Measurements from ENCODE around the gene BAIAP3. TPM values are rescaled to one million over a fixed set of nuclear protein-coding genes. Genes with fewer than 3 reads are reported as not detected.
"Not testable (repeated sequence)": the region's sequence is repeated elsewhere in the genome, so short reads cannot be mapped to it uniquely, and the experiment has no call there.

The BAIAP3 gene
- total RNA-seq, 2 experiments from 2014 or later: 0.12 to 0.46 TPM

DNA sequence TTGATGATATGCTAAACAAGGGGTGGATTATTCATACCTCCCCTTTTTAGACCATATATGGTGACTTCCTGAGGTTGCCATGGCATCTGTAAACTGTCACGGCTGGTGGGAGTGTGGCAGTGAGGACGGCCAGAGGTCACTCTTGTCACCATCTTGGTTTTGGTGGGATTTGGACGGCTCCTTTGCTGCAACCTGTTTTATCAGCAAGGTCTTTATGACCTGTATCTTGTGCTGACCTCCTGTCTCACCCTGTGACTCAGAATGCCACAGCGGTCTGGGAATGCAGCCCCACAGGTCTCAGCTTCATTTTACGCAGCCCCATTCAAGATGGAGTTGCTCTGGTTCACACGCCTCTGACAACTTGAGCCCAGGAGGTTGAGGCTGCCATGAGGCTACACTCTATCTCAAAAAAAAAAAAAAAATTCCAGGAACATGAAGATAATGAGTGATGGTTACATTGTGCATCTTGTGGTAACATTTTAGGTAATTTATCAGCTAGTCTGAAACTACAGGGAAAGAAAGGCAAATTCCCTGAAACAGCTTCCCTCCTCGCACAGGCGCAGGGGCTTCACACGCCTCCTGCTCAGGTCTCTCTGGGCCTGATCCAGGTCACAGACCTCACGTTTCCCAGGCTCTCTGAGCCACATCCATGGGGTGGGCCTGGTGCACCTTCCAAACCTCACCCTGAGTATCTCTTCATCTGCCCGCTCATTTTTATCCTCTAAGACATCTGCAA is 39.4 kb upstream of the BAIAP3 start:
- Mint-ChIP-seq H3K4me1 (peaks cover 3% of the 10 kb centered on the region), H3K4me3 (no peak overlapping the region), H3K27ac (no peak overlapping the region), H3K36me3 (no peaks in the 10 kb centered on the region), H3K9me3 (no peaks in the 10 kb centered on the region), H3K27me3 (peaks cover 58% of the 10 kb centered on the region)
- no peak for DNase-seq

DNA sequence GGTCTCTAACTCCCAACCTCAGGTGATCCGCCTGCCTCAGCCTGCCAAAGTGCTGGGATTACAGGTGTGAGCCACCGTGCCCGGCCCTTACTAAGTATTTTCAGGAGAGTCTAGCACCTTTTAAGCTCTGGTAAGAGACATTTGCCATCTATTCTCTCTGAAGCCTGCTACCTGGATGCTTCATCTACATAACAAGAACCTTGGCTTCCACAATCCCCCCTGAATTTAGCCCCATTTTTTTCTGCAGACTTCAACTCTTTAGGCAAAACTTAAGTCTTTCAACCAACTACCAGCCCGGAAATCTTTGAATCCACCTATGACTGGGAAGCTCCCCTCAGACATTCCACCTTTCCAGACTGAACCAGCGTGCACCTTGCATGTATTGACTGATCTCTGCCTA is 38.0 kb upstream of the BAIAP3 start:
- no peaks in the 10 kb centered on the region for H3K9me3 Mint-ChIP-seq
- H3K36me3 Mint-ChIP-seq: no peaks in the 10 kb centered on the region
- no peak overlapping the region for H3K4me3 Mint-ChIP-seq
- peaks cover 2% of the 10 kb centered on the region for H3K4me1 Mint-ChIP-seq
- peaks cover 50% of the 10 kb centered on the region for H3K27me3 Mint-ChIP-seq
- DNase-seq: no peak
- H3K27ac Mint-ChIP-seq: no peak overlapping the region

DNA sequence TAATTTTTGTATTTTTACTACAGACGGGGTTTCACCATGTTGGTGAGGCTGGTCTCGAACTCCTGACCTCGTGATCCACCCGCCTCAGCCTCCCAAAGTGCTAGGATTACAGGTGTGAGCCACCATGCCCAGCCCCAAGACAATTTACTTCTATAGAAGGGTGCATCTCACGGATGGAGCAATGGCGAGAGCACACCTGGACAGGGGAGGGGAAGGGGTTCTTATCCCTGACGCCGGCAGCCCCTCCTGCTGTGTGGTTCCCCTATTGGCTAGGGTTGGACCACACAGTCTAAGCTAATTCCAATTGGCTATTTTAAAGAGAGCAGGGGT is 36.8 kb upstream of the BAIAP3 start:
- H3K36me3 Mint-ChIP-seq, DNase-seq, H3K4me1 Mint-ChIP-seq, H3K9me3 Mint-ChIP-seq, H3K27ac Mint-ChIP-seq, H3K4me3 Mint-ChIP-seq: not testable (repeated sequence)
- H3K27me3 Mint-ChIP-seq: peaks cover 39% of the 10 kb centered on the region

DNA sequence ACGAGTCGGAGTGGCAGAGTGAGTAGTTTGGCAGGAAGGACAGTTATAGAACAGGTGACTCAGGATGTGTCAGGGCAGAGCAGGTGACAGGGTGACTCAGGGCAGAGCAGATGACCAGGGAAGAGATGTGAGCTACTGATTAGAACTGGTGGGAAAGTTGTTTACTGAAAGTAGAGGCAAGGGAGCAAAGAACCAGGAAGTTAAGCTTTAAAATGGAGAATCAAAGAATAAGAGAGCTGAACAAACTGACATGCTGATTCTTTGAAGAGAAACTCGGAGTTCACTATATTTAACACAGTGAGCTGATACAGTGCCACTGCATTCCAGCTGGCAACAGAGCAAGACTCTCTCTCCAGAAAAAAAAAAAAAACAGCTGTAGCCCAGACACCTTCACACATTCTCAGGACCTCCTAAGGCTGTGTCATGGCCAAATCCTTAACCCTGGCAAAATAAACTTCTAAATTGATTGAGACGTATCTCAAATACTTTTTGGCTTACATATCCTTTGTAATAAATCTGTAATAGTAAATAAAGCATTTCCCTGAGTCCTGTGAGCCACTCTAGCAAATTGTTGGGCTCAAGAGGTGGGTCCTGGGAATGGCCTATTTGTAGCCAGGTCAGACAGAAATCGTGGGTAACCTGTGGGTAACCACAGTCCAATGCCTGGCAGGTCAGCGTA is 36.3 kb upstream of the BAIAP3 start:
- H3K27me3 Mint-ChIP-seq: peaks cover 34% of the 10 kb centered on the region
- no peak overlapping the region for H3K4me3 Mint-ChIP-seq
- peaks cover 6% of the 10 kb centered on the region for H3K4me1 Mint-ChIP-seq
- no peak overlapping the region for H3K27ac Mint-ChIP-seq
- DNase-seq: no peak
- H3K9me3 Mint-ChIP-seq: no peaks in the 10 kb centered on the region
- H3K36me3 Mint-ChIP-seq: no peaks in the 10 kb centered on the region

DNA sequence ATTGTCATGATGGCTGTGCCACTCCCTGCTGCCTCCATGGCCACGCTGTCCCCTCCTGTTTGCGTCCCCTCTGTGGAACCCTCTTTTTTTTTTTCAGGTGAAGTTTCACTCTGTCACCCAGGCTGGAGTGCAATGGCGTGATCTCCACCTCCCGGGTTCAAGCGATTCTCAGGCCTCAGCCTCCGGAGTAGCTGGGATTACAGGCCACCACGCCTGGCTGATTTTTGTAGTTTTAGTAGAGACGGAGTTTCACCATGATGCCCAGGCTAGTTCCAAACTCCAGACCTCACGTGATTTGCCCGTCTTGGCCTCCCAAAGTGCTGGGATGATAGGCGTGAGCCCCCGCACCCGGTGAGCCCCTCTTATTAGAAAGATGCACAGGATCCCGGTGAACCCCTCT is 35.0 kb upstream of the BAIAP3 start:
- no peak for DNase-seq
- no peaks in the 10 kb centered on the region for H3K36me3 Mint-ChIP-seq
- H3K4me1 Mint-ChIP-seq: peaks cover 9% of the 10 kb centered on the region
- no peaks in the 10 kb centered on the region for H3K9me3 Mint-ChIP-seq
- H3K4me3 Mint-ChIP-seq: no peak overlapping the region
- H3K27ac Mint-ChIP-seq: no peak overlapping the region
- peaks cover 23% of the 10 kb centered on the region for H3K27me3 Mint-ChIP-seq

DNA sequence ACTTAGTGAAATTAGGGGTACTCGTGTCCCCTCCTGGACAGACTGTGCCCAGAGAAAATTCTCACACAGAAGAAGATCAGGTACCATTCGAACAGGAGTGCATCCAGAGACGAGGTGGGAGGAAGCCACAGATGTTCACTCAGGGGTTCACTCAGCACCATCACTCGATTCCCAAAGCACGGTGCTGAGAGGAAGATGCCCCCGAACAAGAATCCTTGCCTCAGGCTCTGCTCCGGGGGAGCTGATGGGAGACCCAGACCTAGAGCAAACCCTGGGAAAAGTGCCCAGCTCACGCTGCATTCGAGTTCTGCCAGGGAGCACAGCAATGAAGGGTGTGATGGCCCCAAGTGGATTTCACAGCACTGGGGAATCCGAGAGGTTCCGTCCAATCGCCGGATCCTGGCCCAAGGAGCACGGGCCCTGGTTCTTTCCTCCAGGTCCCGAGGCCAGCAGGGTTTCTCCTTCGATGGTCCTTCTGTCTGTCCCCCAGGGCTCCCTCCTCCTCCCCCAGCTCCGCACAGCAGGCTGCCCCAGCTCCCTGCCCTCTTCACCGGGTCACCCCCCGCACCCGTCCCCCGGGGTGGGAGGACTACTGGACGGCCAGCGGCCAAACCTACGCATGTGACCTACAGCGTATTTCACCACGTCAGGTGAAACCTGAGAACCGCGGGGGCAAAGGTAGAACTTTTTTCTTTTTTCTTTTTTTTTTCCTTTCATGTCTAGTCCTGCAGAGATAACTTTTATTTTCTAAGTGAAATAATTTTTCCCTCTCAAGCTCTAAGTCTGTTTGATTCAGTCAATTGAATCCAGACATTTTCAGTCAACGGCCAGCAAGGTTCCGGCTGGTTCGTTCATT is 34.2 kb upstream of the BAIAP3 start:
- Mint-ChIP-seq H3K36me3 (no peaks in the 10 kb centered on the region), H3K4me3 (no peak overlapping the region), H3K27me3 (peaks cover 17% of the 10 kb centered on the region), H3K9me3 (peaks cover under 1% of the 10 kb centered on the region), H3K4me1 (peaks cover 18% of the 10 kb centered on the region), H3K27ac (no peak overlapping the region)
- DNase-seq: no peak

DNA sequence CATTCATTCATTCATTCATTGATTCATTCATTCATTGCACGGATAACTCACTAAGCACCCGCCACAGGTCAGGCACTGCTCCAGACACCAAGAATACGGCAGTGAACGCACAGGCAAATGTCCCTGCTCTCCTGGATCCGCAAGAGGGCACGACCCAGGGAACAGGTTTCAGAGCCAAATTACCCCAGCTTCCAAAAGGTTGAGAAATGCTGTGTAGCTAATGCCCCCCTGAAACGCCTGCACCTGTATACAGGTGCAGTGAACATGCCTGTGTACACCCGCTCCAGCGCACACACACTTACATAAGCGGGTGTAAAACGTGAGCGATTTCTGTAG is 33.6 kb upstream of the BAIAP3 start:
- Mint-ChIP-seq H3K27me3 (peaks cover 13% of the 10 kb centered on the region), H3K36me3 (no peaks in the 10 kb centered on the region), H3K27ac (no peak overlapping the region), H3K4me3 (no peak overlapping the region), H3K4me1 (peaks cover 23% of the 10 kb centered on the region), H3K9me3 (peaks cover 3% of the 10 kb centered on the region)
- no peak for DNase-seq

DNA sequence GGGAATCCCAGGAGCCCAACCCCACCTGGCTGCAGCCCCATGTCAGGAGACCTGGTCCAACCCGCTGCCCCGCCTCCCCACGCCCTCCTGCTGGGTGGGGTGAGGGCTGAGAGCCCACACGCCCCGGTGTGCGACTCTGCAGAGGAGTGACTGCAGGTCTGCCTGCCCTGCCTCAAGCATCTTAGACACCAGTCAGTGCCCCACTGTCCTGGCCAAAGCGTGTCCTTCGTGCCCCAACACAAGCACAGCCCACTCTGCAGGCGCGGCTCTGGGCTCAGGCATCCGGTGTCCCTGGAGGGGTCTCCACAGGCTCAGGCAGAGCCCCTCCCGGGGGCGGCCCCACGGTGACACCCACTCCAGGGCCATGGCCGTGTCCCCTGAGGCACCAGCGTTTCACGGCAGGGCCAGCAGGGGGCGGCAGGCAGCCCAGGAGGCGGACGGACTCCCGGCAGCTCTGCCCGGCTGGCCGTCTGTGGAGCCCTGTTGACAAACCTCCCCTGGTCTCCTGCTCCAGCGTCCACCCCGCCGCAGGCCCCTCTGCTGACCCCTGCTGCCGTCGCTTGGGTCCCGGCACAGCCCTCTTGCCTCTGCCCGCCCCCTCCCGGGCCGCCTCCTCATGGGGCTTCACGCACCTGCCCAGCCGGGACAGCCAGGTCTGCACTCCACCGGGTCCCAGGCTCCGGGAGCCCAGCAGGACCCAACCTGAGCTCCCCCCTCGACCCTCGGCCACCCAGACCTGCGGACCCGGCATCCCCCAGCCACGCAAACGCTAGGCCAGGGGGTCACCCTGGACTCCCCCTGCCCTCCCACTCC is 32.6 kb upstream of the BAIAP3 start:
- DNase-seq: peak; percentile 83
- Mint-ChIP-seq H3K9me3 (peaks cover 3% of the 10 kb centered on the region), H3K36me3 (no peaks in the 10 kb centered on the region), H3K27me3 (peaks cover 13% of the 10 kb centered on the region), H3K4me3 (no peak overlapping the region), H3K27ac (no peak overlapping the region), H3K4me1 (peaks cover 25% of the 10 kb centered on the region)

DNA sequence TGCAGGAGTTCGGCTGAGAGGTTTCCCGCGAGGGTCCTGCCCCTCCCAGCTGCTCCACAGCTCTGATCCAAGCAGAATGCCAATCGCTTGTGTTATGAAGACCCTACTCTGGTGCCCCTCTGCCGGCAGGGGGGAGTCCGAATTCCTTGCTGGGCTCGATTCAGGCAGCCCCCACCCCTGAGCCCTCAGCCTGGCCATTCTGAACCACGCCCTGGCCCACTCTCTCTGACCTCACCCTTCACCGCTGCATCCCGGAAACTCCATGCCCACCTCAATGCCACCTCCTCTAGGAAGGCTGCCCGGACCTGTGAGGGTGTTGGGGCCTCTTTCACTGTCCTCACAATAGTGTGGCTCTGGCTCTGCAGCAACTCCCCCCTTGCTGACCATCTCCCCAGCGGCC is 31.9 kb upstream of the BAIAP3 start:
- Mint-ChIP-seq H3K4me3 (no peak overlapping the region), H3K27me3 (peaks cover 12% of the 10 kb centered on the region), H3K9me3 (peaks cover 3% of the 10 kb centered on the region), H3K4me1 (peaks cover 32% of the 10 kb centered on the region), H3K27ac (no peak overlapping the region), H3K36me3 (no peaks in the 10 kb centered on the region)
- no peak for DNase-seq

DNA sequence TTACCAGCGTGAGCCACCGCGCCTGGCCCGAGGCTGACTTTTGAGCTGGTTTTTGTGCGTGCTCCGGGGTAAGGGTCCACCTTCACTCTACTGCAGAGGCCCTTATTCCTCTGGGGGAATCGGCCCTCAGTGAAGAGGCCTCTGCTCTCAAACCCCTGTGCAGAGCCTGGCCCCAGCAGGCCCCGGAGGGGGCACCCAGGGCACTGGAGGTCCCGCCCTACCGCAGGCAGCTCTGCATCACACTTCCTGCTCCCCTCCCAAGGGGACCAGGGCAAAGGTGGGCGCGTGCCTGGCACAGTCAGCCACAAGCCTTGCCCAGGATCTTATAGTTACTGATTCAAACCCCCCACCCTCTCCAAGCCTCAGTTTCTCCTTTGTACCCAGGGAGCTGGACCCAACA is 27.6 kb upstream of the BAIAP3 start:
- peak; percentile 43 for DNase-seq
- H3K9me3 Mint-ChIP-seq: peaks cover 9% of the 10 kb centered on the region
- H3K4me3 Mint-ChIP-seq: no peak overlapping the region
- H3K27ac Mint-ChIP-seq: peak overlapping the region; percentile 75
- peaks cover 38% of the 10 kb centered on the region for H3K4me1 Mint-ChIP-seq
- H3K27me3 Mint-ChIP-seq: no peaks in the 10 kb centered on the region
- H3K36me3 Mint-ChIP-seq: peaks cover 15% of the 10 kb centered on the region

DNA sequence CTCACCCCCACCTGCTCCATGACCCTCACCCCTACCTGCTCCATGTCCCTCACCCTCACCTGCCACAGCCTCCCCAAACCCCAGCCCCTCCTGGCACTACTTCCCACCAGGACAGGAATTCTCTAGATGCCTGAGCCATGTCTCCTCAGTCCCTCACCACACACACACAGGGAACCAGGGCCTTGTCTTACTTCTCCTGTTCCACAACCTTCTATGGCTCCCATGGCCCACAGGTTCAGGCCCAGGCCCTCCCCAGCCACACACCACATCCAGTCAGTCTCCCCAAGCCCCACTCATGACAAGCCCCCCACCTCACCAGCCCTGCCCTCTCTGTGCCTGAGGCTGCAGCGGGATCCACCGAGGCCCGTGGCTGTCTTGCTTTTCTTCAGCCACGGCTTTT is 27.1 kb upstream of the BAIAP3 start:
- no peak overlapping the region for H3K4me3 Mint-ChIP-seq
- peak overlapping the region; percentile 75 for H3K27ac Mint-ChIP-seq
- no peaks in the 10 kb centered on the region for H3K27me3 Mint-ChIP-seq
- H3K36me3 Mint-ChIP-seq: peaks cover 20% of the 10 kb centered on the region
- DNase-seq: no peak
- H3K9me3 Mint-ChIP-seq: peaks cover 9% of the 10 kb centered on the region
- H3K4me1 Mint-ChIP-seq: peaks cover 43% of the 10 kb centered on the region

DNA sequence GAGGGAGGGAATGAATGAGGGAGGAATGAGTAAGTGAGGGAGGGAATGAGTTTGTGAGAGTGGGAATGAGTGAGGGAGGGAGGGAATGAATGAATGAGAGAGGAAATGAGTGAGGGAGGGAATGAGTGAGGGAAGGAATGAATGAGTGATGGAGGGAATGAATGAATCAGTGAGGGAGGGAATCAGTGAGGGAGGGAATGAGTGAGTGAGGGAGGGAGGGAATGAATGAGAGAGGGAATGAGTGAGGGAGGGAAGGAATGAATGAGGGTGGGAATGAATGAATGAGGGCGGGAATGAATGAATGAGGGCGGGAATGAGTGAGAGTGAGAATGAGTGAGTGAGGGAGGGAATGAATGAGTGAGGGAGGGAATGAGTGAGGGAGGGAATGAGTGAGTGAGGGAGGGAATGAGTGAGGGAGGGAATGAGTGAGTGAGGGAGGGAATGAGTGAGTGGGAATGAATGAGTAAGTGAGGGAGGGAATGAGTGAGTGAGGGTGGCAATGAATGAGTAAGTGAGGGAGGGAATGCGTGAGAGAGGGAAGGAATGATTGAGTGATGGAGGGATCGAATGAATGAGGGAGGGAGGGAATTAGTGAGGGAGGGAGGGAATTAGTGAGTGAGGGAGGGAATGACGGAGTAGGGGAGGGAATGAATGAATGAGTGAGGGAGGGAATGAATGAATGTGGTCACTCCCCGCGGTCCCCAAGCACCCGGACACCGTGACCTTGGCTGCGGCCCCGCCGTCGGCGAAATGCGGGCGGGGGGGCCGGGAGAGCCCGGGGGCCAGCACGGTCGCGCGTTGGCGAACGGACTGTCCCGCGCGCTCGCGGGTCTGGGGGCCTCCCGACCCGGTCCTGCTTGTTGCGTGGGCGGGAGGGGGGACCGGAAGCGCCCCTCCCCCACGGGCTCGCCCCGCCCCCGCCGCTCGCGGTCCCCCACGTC is 25.1 kb upstream of the BAIAP3 start:
- H3K27ac Mint-ChIP-seq: peak overlapping the region; percentile 91
- H3K4me1 Mint-ChIP-seq: peaks cover 41% of the 10 kb centered on the region
- peak overlapping the region; percentile 86 for H3K4me3 Mint-ChIP-seq
- H3K36me3 Mint-ChIP-seq: peaks cover 20% of the 10 kb centered on the region
- no peak for DNase-seq
- peaks cover 9% of the 10 kb centered on the region for H3K9me3 Mint-ChIP-seq
- H3K27me3 Mint-ChIP-seq: no peaks in the 10 kb centered on the region

DNA sequence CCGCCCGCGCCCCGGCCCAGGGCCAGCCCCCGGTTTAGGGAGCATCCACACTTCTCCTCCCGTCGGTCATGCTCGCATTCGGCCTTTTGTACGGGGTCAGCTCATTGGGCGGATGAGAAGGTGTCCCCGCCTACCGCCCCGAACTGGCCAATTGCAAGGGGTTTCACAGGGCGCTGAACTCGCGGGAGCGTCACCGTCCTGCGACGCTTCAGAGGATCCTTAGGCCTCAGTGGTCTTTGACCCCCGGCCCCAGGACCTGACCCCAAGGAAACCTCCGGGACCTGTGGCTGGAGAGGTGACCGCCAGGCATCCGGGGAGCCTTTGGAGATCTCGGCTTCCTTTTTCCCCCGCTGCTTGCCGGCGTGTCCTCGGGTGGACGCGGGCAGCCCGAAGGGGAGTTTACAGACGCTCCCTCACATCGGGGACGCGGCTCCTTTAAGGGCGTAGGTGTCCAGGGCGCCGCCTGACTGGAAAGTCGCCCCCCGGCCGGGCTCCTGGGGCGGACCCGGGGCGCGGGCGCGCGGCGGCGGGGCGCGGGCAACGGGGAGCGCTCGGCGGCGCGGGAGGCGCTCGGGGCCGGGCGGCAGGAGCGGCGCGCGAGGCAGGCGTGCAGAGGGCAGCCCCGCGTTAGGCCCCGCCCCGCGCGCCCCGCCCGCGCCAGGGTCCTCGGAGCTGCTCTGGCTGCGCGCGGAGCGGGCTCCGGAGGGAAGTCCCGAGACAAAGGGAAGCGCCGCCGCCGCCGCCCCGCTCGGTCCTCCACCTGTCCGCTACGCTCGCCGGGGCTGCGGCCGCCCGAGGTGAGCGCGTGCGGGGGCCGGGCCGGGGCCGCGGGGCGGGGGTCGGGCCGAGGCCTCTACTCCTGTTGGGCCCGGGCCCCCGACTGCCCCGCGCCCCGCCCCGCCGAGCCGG is 24.2 kb upstream of the BAIAP3 start, which contains the start of gene UBE2I:
Gene UBE2I (plus strand): TSS at position 660 of the 909 bp plus-strand sequence. CDS start 4,395 bp downstream, outside the sequence.
- H3K27ac Mint-ChIP-seq: peak within 1 kb of the TSS; percentile 99
- H3K9me3 Mint-ChIP-seq: peaks cover 9% of the 10 kb centered on the region
- H3K36me3 Mint-ChIP-seq: peaks cover 20% of the 10 kb centered on the region
- no peaks in the 10 kb centered on the region for H3K27me3 Mint-ChIP-seq
- peak; percentile 96 for DNase-seq
- H3K4me3 Mint-ChIP-seq: peak within 1 kb of the TSS; percentile 96
- peaks cover 33% of the 10 kb centered on the region for H3K4me1 Mint-ChIP-seq
